CD4-positive, alpha-beta T cell treated with Interleukin-15 for 1 hour (primary cell): ENCODE data around the gene NPIPA2.
"Not testable (repeated sequence)": the region's sequence is repeated elsewhere in the genome, so short reads cannot be mapped to it uniquely, and the experiment has no call there.

Source experiments
- DNase-seq: peaks from one replicate; pipeline ENCODE4 v3.0.0-alpha.2; 2020

Gene NPIPA2

GRCh38 chr16:14742273-14743128 is at the start of gene NPIPA2:
NPIPA2 (plus strand) TSS chr16:14742533; CDS start chr16:14748066, 5,533 bp downstream.
- not testable (repeated sequence) for DNase-seq

DNA sequence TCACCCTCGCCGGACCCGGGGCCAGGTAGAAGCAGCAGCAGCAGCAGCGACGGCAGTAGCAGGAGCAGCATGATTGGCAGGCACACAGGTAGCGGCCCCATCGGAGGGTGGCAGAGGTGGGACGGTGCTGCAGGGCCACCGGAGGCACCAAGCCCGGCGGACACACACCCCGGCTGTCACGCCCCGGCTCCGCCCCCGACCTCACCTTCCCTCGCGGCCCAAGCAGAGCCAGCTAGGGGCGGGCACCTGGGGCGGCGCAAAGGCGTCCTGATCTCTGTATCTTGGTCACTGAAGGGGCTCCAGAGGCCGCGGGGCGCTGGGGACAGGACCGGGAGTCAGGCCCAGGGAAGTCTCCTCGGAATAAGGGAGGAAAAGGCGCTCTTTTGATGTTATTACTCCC is 48.2 kb upstream of the NPIPA2 start, which contains the start of gene PLA2G10:
Gene PLA2G10 (minus strand): TSS at position 180 of the 400 bp plus-strand sequence. CDS start 79 bp downstream, at position 101.
- DNase-seq = not testable (repeated sequence)

DNA sequence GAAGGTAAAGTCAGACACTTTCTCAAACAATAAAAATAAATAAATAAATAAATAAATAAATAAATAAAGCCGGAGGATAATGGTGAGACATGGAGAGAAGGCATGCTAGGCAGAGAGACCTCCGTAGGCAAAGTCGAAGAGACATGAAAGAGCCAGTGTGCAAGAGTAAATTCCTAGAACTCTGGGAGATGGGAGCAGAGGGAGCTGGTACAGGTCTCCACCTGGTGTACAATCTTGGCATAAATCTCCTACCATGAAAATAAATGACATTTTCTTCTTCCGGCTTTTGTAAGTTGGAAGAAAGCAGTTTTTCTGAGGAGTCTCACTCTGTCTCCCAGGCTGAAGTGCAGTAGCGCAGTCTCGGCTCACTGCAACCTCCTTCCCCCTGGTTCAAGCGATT is 40.5 kb upstream of the NPIPA2 start:
- DNase-seq = not testable (repeated sequence)

- DNase-seq = not testable (repeated sequence)
These were observed 39.7 kb upstream of the NPIPA2 start for GRCh38 chr16:14702672-14703071.

DNA sequence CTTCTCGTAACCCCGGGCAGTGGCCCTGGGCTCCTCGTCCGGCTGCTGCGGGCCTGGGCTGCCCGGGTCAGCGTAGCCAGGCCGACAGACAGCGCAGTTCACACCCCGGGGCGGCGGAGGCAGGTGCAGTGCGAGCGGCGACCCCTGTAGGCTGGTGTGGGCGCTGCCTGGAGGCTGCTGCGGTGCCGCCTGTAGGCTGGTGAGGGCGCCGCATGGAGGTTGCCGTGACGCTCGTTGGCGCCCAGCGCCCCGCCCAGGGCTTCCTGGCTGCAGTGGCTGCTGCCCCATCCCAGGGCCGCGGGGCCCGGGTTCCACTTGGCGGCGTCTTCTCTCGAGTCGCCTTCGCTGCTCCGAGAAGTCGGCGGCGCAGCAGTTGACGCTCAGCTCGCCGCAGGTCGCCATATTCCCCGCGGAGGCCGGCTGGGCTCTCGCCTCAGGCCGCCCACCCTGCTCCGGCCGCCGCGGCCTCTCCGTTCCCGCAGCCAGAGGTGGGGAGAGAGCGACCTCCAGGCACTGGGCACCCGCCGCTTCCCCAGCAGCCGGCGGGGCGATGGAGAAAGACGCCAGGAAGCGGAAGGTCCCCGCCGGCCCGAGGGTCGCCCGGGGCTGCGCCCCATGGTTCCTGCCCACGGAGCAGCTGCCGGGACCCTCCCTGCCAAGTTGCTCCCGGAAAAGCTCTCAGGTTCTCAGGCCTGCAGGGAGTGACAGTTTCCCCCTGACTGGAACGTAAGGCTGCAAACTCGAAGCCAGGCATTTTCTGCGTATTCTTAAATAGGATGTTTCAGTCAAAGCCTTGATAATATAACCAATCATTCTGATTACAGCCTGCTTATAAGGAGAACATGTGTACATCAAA is 38.9 kb upstream of the NPIPA2 start, which contains the start of gene NPIPA3:
Gene NPIPA3 (plus strand): TSS at position 256 of the 856 bp plus-strand sequence. CDS start 5,533 bp downstream, outside the sequence.
- DNase-seq = not testable (repeated sequence)

DNA sequence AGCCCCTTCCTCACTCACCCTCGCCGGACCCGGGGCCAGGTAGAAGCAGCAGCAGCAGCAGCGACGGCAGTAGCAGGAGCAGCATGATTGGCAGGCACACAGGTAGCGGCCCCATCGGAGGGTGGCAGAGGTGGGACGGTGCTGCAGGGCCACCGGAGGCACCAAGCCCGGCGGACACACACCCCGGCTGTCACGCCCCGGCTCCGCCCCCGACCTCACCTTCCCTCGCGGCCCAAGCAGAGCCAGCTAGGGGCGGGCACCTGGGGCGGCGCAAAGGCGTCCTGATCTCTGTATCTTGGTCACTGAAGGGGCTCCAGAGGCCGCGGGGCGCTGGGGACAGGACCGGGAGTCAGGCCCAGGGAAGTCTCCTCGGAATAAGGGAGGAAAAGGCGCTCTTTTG is 9.1 kb upstream of the NPIPA2 start:
- not testable (repeated sequence) for DNase-seq

GRCh38 chr16:14740832-14741385 is 1.4 kb upstream of the NPIPA2 start:
- not testable (repeated sequence) for DNase-seq

- DNase-seq = not testable (repeated sequence)
These were observed 539 bp upstream of the NPIPA2 start for GRCh38 chr16:14741794-14742193.

DNA sequence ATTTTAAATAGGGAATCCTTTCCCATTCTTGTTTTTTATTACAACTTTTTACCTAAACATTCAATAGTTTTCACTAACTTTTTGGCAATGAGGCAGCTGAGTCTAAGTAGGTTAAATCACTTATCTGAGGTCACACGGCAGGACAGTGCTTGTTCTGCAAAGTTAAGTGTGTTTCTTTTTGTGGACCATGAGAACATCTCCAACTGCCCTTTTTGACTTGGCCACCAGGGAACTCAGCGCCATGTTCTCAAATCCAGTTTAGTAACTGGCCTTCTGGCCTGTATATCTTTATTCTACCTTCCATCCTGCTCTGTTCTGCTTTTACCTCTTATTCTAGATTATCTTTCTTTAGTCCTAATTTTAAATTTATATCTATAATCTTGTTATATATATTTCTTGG is 31.3 kb downstream of the NPIPA2 start:
- DNase-seq = not testable (repeated sequence)

DNA sequence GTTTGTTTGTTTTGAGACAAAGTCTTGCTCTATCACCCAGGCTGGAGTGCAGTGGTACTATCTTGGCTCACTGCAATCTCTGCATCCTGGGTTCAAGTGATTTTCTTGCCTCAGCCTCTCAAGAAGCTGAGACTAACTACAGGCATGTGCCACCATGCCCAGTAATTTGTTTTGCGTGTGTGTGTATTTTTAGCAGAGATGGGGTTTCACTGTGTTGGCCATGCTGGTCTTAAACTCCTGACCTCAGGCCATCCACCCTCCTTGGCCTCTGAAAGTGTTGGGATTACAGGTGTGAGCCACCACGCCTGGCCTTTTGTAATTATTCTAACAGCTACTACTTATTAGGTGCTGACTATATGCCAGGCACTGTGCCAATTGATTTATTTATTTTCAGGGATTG is 33.3 kb downstream of the NPIPA2 start:
- DNase-seq = not testable (repeated sequence)

GRCh38 chr16:14776763-14777162 is 34.4 kb downstream of the NPIPA2 start:
- DNase-seq = not testable (repeated sequence)

- DNase-seq = not testable (repeated sequence)
These were observed 37.1 kb downstream of the NPIPA2 start for GRCh38 chr16:14779368-14779877.

GRCh38 chr16:14786180-14786579 is 43.8 kb downstream of the NPIPA2 start:
- not testable (repeated sequence) for DNase-seq

GRCh38 chr16:14789577-14789976 is 47.2 kb downstream of the NPIPA2 start:
- not testable (repeated sequence) for DNase-seq

GRCh38 chr16:14790320-14790956 is 48.1 kb downstream of the NPIPA2 start:
- not testable (repeated sequence) for DNase-seq

GRCh38 chr16:14792914-14793313 is 50.6 kb downstream of the NPIPA2 start:
- not testable (repeated sequence) for DNase-seq

DNA sequence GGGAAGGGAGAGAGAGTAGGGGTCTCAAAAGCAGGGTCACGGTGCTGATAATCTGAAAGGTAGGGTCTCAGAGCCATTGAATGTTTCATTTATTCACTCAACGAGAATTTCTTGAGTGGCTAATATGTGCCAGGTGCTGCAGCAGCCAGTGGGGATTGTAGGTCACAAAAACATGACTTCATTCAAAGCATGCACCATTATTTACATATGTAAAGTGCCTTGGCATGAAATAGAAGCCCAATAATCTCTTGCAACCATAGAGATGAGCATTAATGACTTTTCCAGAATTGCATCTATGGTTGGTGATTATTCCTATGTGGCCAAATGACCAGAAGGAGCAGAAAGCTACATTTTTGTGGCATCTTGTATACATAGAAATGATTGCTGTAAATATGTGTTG is 55.2 kb downstream of the NPIPA2 start:
- DNase-seq = not testable (repeated sequence)

DNA sequence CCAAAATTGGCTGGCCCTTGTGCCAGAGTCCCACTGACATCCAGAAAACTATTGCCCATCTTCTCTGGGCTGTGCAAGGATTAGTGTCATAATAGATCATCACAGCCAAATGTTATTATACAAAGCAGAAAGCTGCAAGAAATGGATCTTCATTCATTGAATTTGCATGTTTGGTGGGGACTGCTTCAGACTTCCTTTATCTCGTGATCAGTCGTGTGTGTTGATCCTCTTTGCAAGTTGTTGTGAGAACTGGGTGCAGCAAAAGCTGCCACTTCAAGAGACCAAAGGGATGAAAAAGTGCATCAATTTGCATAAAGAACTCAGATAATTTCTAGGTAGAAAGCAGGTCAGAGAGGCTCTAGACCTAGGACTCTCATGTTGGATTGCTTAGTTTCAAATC is 61.2 kb downstream of the NPIPA2 start:
- not testable (repeated sequence) for DNase-seq

DNA sequence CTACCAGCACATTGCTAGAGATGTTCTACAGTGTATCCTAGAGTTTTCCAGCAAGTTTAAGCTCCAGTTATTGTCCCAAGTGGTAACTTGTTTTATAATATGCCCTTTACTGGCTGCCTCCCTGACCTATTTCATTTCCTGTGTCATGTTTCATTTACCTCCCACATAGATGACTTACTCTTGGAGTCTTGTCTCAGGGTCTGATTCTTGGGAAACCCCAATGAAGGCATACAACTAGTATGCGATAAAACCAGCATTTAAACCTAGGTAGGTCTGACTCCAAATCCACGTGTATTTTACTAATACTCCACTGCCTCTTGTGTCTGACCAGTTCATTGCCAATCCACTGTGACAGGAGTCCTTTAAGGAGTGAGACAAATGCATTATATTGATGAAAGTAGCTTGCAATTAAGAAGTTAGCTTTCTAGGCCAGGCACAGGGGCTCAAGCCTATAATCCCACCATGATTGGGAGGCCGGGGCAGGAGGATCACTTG is 64.9 kb downstream of the NPIPA2 start:
- not testable (repeated sequence) for DNase-seq

- not testable (repeated sequence) for DNase-seq
These were observed 71.6 kb downstream of the NPIPA2 start for GRCh38 chr16:14813890-14814289.
